Measurements from ENCODE around the gene NOL9.

GRCh38 chr1:6488602-6489382, 65.5 kb downstream of the NOL9 start:
- TF ChIP-seq EP300 (IDR thresholded peaks at IDR 0.05) (no peak), CTCF (IDR thresholded peaks at IDR 0.05) (no peak), POLR2A (IDR thresholded peaks at IDR 0.05) (no peak), POLR2AphosphoS5 (IDR thresholded peaks at IDR 0.05) (no peak)

All from upper lobe of left lung (tissue), 4 donors.